Measurements from ENCODE around the gene EYA2.

DNA sequence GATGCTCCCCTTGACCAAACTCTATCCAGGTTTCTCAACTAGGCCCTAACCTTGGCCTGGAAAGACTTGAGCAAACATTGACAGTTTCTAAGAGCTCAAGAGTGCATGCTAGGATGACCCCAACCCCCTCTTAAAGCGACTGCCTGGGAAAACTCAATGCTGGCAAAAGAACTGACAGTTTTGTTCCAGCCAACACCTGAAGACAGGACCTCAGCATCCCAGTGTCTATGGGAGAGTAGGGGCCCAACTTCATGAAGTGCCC, 341.9 kb downstream of the EYA2 start:
- TF ChIP-seq, protein P1, sequence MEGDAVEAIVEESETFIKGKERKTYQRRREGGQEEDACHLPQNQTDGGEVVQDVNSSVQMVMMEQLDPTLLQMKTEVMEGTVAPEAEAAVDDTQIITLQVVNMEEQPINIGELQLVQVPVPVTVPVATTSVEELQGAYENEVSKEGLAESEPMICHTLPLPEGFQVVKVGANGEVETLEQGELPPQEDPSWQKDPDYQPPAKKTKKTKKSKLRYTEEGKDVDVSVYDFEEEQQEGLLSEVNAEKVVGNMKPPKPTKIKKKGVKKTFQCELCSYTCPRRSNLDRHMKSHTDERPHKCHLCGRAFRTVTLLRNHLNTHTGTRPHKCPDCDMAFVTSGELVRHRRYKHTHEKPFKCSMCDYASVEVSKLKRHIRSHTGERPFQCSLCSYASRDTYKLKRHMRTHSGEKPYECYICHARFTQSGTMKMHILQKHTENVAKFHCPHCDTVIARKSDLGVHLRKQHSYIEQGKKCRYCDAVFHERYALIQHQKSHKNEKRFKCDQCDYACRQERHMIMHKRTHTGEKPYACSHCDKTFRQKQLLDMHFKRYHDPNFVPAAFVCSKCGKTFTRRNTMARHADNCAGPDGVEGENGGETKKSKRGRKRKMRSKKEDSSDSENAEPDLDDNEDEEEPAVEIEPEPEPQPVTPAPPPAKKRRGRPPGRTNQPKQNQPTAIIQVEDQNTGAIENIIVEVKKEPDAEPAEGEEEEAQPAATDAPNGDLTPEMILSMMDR (IDR thresholded peaks at IDR 0.05) = no peak
- TF ChIP-seq EZH2 (IDR thresholded peaks at IDR 0.05) = no peak
